Fibroblast of lung (primary cell): ENCODE data around the gene KBTBD7.

Experiments used
- EZH2 ChIP-seq: IDR thresholded peaks from 2 replicates; pipeline ENCODE4 v1.5.1; 2012; ENCODE audit warnings: low read length, control low read depth, mild to moderate bottlenecking; ENCODE audit errors: missing control alignments
- TF ChIP-seq, protein P1 (sequence below), 2 donors: IDR thresholded peaks in 1 of 2; conservative IDR thresholded peaks in 1 of 2; 1 replicate in 1 of 2; 2 replicates in 1 of 2; pipeline ENCODE4 v1.5.1; 2011 to 2012; ENCODE audit warnings: low read length in 2 of 2, control low read depth in 1 of 2, inconsistent platforms in 1 of 2, low read depth in 1 of 2, mild to moderate bottlenecking in 1 of 2

DNA sequence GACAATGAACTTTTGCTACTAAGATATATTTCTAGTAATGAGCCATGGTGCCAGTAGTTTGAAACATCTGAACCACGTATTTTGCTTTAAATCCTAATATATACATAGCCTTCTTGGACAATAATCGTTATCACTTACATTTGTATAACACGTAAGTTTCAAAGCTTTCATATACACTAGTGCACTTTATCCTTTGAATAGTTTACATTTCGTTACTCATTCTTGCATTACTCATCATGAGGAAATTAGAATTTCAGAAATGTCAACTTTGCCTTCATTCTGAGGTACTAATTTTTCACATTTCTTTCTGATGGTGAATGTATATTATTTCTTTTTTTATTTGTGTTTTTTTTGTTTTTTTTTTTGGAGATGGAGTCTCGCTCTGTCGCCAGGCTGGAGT lies 5.8 kb downstream of the KBTBD7 start:
- TF ChIP-seq, protein P1, sequence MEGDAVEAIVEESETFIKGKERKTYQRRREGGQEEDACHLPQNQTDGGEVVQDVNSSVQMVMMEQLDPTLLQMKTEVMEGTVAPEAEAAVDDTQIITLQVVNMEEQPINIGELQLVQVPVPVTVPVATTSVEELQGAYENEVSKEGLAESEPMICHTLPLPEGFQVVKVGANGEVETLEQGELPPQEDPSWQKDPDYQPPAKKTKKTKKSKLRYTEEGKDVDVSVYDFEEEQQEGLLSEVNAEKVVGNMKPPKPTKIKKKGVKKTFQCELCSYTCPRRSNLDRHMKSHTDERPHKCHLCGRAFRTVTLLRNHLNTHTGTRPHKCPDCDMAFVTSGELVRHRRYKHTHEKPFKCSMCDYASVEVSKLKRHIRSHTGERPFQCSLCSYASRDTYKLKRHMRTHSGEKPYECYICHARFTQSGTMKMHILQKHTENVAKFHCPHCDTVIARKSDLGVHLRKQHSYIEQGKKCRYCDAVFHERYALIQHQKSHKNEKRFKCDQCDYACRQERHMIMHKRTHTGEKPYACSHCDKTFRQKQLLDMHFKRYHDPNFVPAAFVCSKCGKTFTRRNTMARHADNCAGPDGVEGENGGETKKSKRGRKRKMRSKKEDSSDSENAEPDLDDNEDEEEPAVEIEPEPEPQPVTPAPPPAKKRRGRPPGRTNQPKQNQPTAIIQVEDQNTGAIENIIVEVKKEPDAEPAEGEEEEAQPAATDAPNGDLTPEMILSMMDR (conservative IDR thresholded peaks at IDR 0.05 in 1 of 2, IDR thresholded peaks at IDR 0.05 in 1 of 2; ENCODE audit: low read depth in 1 of 2, low read length in 2 of 2), result no peak
- TF ChIP-seq EZH2, result no peak
